Activated CD4-positive, alpha-beta T cell treated with anti-CD3 and anti-CD28 coated beads for 36 hours (primary cell): ENCODE data around the gene GSTT2. TPM values are rescaled to one million over a fixed set of nuclear protein-coding genes. Genes with fewer than 3 reads are reported as not detected.
"Not testable (repeated sequence)": the region's sequence is repeated elsewhere in the genome, so short reads cannot be mapped to it uniquely, and the experiment has no call there.

Experiments
- ATAC-seq: fragments of 200-7000 bp; cut with Tn5 transposase; one replicate; pipeline ENCODE4 v1.10.0; 2021; ENCODE audit warnings: mild to moderate bottlenecking, moderate library complexity
- CTCF ChIA-PET: fragments of 350-600 bp; sonication (Branson Sonifier 250); formaldehyde crosslinking; loops from one replicate; lab custom pipeline; 2021; ENCODE audit warnings: antibody characterized with exemption; lab: Charles Lee
- POLR2A ChIA-PET: fragments of 350-600 bp; sonication (Branson Sonifier 250); formaldehyde crosslinking; loops from one replicate; lab custom pipeline; 2021; ENCODE audit warnings: antibody characterized with exemption, inconsistent platforms; lab: Charles Lee
- DNase-seq: peaks from one replicate; pipeline ENCODE4 v3.0.0-alpha.2; 2020
- H3K27ac Mint-ChIP-seq: one replicate; pipeline ENCODE4 v1.8.0; 2021; ENCODE audit warnings: mixed read lengths
- H3K27me3 Mint-ChIP-seq: one replicate; pipeline ENCODE4 v1.8.0; 2021; ENCODE audit warnings: mixed read lengths
- H3K36me3 Mint-ChIP-seq: one replicate; pipeline ENCODE4 v1.8.0; 2021; ENCODE audit warnings: low read depth, mixed read lengths
- H3K4me1 Mint-ChIP-seq: one replicate; pipeline ENCODE4 v1.8.0; 2021; ENCODE audit warnings: mixed read lengths
- H3K4me3 Mint-ChIP-seq: one replicate; pipeline ENCODE4 v1.8.0; 2021; ENCODE audit warnings: mild to moderate bottlenecking, moderate library complexity, mixed read lengths
- H3K9me3 Mint-ChIP-seq: one replicate; pipeline ENCODE4 v1.8.0; 2021; ENCODE audit warnings: low read depth, mixed read lengths
- intact Hi-C, 2 experiments: fragments of 100-400 bp; cut with DNase I in 1 of 2; cut with micrococcal nuclease in 1 of 2; formaldehyde crosslinking; loops; one replicate each; pipeline versions ENCODE4 v1.14.2 to v1.15.1; 2022 to 2024; cut with DNase I, micrococcal nuclease
- total RNA-seq, 2 experiments: library from RNA; stranded (reverse); gene quantifications; one replicate each; pipeline ENCODE4 v1.2.3, GENCODE V29; 2021

The GSTT2 gene
- total RNA-seq, 2 experiments from 2014 or later, result not detected

DNA sequence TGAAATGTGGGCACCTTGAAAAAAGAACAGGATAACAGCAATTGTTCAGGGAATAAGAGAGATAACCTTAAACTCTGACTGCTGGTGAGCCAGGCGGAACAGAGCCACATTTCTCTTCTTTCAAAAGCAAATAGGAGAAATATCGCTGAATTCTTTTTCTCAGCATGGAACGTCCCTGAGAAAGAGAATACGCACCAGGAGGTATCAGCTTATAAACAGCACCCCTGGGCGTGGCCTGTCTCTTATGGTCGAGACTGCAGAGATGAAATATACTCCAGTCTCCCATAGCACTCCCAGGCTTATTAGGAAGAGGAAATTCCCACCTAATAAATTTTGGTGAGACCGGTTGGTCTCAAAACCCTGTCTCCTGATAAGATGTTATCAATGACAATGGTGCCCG is 24.0 kb upstream of the GSTT2 start:
- ATAC-seq, H3K4me3 Mint-ChIP-seq, H3K36me3 Mint-ChIP-seq, POLR2A ChIA-PET, H3K27me3 Mint-ChIP-seq, H3K27ac Mint-ChIP-seq, DNase-seq, H3K4me1 Mint-ChIP-seq, H3K9me3 Mint-ChIP-seq: not testable (repeated sequence)
- intact Hi-C loops, result loop anchor here (5.0 to 10.0 kb wide), 4 partner anchors 94 to 414 kb away; partner anchors contain the start of gene CHCHD10 (in 1 of the 2)
- CTCF ChIA-PET, result interaction anchor here (0.6 to 1.2 kb wide), 5 partner anchors 69 to 373 kb away, joined by 3 to 5 read pairs (median 4); no protein-coding TSS in a partner anchor

DNA sequence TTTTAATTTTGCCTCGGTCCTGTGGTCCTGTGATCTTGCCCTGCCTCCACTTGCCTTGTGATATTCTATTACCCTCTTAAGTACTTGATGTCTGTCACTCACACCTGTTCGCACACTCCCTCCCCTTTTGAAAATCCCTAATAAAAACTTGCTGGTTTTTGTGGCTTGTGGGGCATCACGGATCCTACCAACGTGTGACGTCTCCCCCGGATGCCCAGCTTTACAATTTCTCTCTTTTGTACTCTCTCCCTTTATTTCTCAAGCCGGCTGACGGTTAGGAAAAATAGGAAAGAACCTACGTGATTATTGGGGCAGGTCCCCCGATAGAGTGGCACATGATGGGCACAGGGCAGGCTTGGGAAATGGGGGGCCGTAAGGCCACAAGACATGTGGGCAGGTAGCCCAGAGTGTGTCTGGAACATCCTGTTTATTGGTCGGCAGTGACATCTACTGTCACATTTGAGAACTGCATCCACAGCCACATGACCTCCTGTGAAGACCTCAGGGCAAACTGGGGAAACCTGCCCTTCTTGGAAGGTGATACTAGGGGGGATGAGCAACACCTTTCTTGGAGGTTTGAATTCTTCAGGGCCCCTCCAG is 23.5 kb upstream of the GSTT2 start:
- H3K27ac Mint-ChIP-seq, H3K4me3 Mint-ChIP-seq, H3K9me3 Mint-ChIP-seq, H3K4me1 Mint-ChIP-seq, POLR2A ChIA-PET, H3K36me3 Mint-ChIP-seq, H3K27me3 Mint-ChIP-seq: not testable (repeated sequence)
- CTCF ChIA-PET, result interaction anchor here (0.6 to 1.2 kb wide), 6 partner anchors 70 to 372 kb away, joined by 3 to 5 read pairs (median 4); no protein-coding TSS in a partner anchor
- ATAC-seq (peak; percentile 93), DNase-seq (peak; percentile 87)
- intact Hi-C loops, result loop anchor here (5.0 to 10.0 kb wide), 4 partner anchors 94 to 414 kb away; partner anchors contain the start of gene CHCHD10 (in 1 of the 2)

GRCh38 chr22:23961084-23961771 is 18.7 kb upstream of the GSTT2 start, which contains the start of gene GSTT2B:
GSTT2B (minus strand) TSS chr22:23961195; CDS start chr22:23961131, 64 bp downstream.
- intact Hi-C loops, H3K9me3 Mint-ChIP-seq, POLR2A ChIA-PET, H3K27me3 Mint-ChIP-seq, H3K36me3 Mint-ChIP-seq, H3K4me3 Mint-ChIP-seq, CTCF ChIA-PET, ATAC-seq, H3K27ac Mint-ChIP-seq, DNase-seq, H3K4me1 Mint-ChIP-seq: not testable (repeated sequence)

DNA sequence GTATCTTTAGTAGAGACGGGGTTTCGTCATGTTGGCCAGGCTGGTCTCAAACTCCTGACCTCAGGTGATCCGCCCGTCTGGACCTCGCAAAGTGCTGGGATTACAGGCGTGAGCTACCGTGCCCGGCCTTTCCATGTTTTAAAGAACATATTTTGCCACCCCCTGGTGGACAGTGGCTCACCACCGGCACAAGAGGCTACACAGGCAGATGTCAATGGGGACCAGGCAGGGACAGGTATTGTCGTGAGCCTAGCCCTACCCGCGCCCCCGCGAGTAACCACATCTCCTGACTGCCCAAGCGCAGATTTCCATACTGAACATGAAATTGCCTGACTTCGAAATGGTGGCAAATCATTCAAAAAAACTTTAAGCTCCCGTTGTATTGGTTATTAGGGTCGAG is 13.8 kb upstream of the GSTT2 start:
- ATAC-seq, result peak; percentile 28
- CTCF ChIA-PET, DNase-seq, H3K27me3 Mint-ChIP-seq, H3K9me3 Mint-ChIP-seq, intact Hi-C loops, POLR2A ChIA-PET, H3K4me3 Mint-ChIP-seq, H3K27ac Mint-ChIP-seq: not testable (repeated sequence)
- peaks cover 13% of the 10 kb centered on the region for H3K36me3 Mint-ChIP-seq
- H3K4me1 Mint-ChIP-seq, result peaks cover 13% of the 10 kb centered on the region

- POLR2A ChIA-PET, H3K27ac Mint-ChIP-seq, H3K27me3 Mint-ChIP-seq, CTCF ChIA-PET, DNase-seq, H3K9me3 Mint-ChIP-seq, H3K4me3 Mint-ChIP-seq, intact Hi-C loops: not testable (repeated sequence)
- peaks cover 14% of the 10 kb centered on the region for H3K4me1 Mint-ChIP-seq
- ATAC-seq, result peak; percentile 99
- peaks cover 18% of the 10 kb centered on the region for H3K36me3 Mint-ChIP-seq
Observed at GRCh38 chr22:23966568-23966967, 13.4 kb upstream of the GSTT2 start, which contains the start of gene DDTL. DDTL (plus strand) TSS chr22:23966888; CDS start chr22:23966915, 27 bp downstream.

DNA sequence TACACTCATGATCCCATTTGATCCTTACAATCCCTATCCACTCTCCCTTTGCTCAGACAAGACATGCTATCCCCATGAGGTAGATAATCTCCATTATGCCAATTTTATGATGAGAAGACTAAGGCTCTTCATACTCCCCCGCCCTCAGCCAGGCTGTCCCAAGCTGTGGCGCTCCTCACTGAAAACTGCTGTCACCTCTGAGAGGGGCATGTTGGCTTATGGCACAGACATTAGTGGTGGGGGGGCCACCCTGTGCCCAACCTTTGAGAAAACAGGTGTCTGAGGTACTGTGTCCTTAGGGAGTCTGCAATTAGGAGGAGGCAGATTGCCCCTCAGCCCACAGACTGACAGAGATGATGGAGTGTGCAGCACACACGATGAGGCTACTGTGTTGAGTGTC is 10.9 kb upstream of the GSTT2 start:
- CTCF ChIA-PET, result no interaction called here
- no peak for DNase-seq
- no peaks in the 10 kb centered on the region for H3K27me3 Mint-ChIP-seq
- no peak overlapping the region for H3K27ac Mint-ChIP-seq
- ATAC-seq, result no peak
- no peaks in the 10 kb centered on the region for H3K9me3 Mint-ChIP-seq
- H3K36me3 Mint-ChIP-seq, result peaks cover 21% of the 10 kb centered on the region
- POLR2A ChIA-PET, result no interaction called here
- peaks cover 19% of the 10 kb centered on the region for H3K4me1 Mint-ChIP-seq
- H3K4me3 Mint-ChIP-seq, result peak overlapping the region; percentile 10
- intact Hi-C loops, result no loop called here

DNA sequence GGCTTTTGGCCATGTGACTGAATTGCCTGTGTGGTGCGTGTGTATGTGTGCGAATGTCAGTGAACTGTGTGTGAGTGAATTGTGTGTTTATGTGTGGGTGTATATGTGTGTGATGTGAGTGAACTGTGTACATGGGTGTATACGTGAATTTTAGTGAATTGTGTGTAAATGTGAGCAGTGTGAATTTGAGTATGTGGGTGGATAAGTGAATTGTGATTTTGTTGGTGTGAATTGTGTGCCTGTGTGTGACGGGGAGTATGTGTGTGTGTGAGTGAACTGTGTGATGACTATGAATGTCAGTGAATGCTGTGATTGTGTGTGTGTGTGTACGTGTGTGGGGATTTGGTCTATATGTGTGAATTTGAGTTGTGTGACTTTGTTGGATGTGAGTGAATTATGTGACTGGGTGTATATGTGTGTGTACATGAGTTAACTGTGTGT is 9.7 kb upstream of the GSTT2 start:
- ATAC-seq (no peak), DNase-seq (no peak)
- no peaks in the 10 kb centered on the region for H3K27me3 Mint-ChIP-seq
- H3K36me3 Mint-ChIP-seq, result peaks cover 21% of the 10 kb centered on the region
- POLR2A ChIA-PET, result no interaction called here
- CTCF ChIA-PET, result no interaction called here
- peak overlapping the region; percentile 1 for H3K4me3 Mint-ChIP-seq
- intact Hi-C loops, result loop anchor here (5.0 kb wide), 2 partner anchors 37 to 38 kb away; partner anchors contain the start of gene GSTT4 (in 1 of the 2)
- H3K9me3 Mint-ChIP-seq, result no peaks in the 10 kb centered on the region
- peaks cover 19% of the 10 kb centered on the region for H3K4me1 Mint-ChIP-seq
- H3K27ac Mint-ChIP-seq, result peak overlapping the region; percentile 4

DNA sequence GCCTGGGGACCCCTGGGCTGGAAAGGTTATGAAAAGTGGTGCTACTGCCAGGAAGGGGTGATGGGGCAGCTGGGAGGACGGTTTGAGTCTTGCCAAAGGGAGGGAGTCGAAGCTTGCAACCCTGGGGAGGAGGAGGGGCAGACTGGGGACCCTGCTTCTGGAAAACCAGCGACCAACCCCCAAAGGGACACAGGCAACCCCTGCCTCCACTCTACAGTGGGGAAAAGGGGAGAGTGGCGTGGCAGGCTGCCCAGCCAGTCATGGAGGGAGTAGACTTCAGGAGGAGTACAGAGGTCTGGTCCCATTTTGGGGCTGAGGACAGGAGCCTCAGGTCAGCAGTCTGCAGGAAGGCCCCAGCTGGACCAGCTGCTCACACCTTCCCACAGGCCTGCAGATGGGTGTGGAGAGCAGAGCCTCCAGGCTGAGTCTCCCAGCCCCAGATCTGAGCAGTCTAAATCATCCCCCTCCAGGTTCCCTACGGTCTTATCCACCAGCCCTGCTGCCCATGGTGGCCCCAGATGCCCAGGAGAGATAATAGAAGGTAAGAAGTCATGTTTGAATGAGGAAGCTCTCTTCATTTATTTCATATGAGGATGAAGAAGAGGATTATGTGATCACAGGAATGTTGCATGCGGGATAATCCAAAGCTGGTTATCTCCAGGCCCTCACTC is 9.0 kb upstream of the GSTT2 start:
- Mint-ChIP-seq H3K27me3 (no peaks in the 10 kb centered on the region), H3K4me3 (no peak overlapping the region), H3K27ac (peak overlapping the region; percentile 51), H3K36me3 (peaks cover 21% of the 10 kb centered on the region), H3K4me1 (peaks cover 19% of the 10 kb centered on the region), H3K9me3 (no peaks in the 10 kb centered on the region)
- DNase-seq (no peak), ATAC-seq (no peak)
- ChIA-PET POLR2A (no interaction called here), CTCF (interaction anchor here (0.7 kb wide), 1 partner anchor 121 kb away, joined by 3 read pairs; no protein-coding TSS in a partner anchor)
- intact Hi-C loops, result loop anchor here (5.0 kb wide), 2 partner anchors 36 to 39 kb away; partner anchors contain the start of gene GSTT4 (in 1 of the 2)

DNA sequence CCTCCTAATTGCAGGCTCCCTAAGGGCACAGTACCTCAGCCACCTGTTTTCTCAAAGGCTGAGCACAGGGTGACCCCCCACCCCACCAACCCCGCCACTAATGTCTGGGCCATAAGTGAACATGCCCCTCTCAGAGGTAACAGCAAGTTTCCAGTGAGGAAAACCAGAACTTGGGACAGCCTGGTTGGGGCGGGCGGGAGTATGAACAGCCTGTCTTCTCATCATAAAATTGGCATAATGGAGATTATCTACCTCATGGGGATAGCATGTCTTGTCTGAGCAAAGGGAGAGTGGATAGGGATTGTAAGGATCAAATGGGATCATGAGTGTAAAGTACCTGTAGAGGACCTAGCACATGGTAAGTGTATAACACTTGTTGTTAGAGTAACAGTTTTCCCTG is 8.0 kb upstream of the GSTT2 start:
- POLR2A ChIA-PET, DNase-seq, ATAC-seq, CTCF ChIA-PET, H3K27me3 Mint-ChIP-seq, H3K27ac Mint-ChIP-seq, H3K9me3 Mint-ChIP-seq: not testable (repeated sequence)
- intact Hi-C loops, result loop anchor here (5.0 kb wide), 2 partner anchors 35 to 40 kb away; partner anchors contain the start of gene GSTT4 (in 1 of the 2)
- Mint-ChIP-seq H3K36me3 (peaks cover 21% of the 10 kb centered on the region), H3K4me1 (peaks cover 19% of the 10 kb centered on the region), H3K4me3 (peak overlapping the region; percentile 38)

- peaks cover 15% of the 10 kb centered on the region for H3K4me1 Mint-ChIP-seq
- H3K9me3 Mint-ChIP-seq, POLR2A ChIA-PET, CTCF ChIA-PET, DNase-seq, H3K27me3 Mint-ChIP-seq, H3K4me3 Mint-ChIP-seq, H3K27ac Mint-ChIP-seq: not testable (repeated sequence)
- peaks cover 21% of the 10 kb centered on the region for H3K36me3 Mint-ChIP-seq
- intact Hi-C loops, result loop anchor here (5.0 kb wide), 2 partner anchors 33 to 42 kb away; partner anchors contain the start of gene GSTT4 (in 1 of the 2)
- ATAC-seq, result peak; percentile 99
Observed at GRCh38 chr22:23974345-23974744, 5.6 kb upstream of the GSTT2 start, which contains the start of gene DDT. DDT (minus strand) TSS chr22:23974441; CDS start chr22:23974414, 27 bp downstream.

GRCh38 chr22:23974836-23975352 is 5.0 kb upstream of the GSTT2 start:
- ATAC-seq (peak; percentile 31), DNase-seq (peak; percentile 6)
- POLR2A ChIA-PET, H3K27ac Mint-ChIP-seq, H3K4me3 Mint-ChIP-seq, H3K27me3 Mint-ChIP-seq, CTCF ChIA-PET, H3K9me3 Mint-ChIP-seq: not testable (repeated sequence)
- peaks cover 19% of the 10 kb centered on the region for H3K36me3 Mint-ChIP-seq
- peaks cover 13% of the 10 kb centered on the region for H3K4me1 Mint-ChIP-seq
- intact Hi-C loops, result loop anchor here (5.0 kb wide), 2 partner anchors 32 to 43 kb away; partner anchors contain the start of gene GSTT4 (in 1 of the 2)
